NCI-H187 (cell line): Measurements from ENCODE around the gene GPR141.

Experiments used
- DNase-seq, 2 experiments: peaks; one replicate each; lab custom pipeline; 2025; lab: John Stamatoyannopoulos, UW

GPR141 gene

DNA sequence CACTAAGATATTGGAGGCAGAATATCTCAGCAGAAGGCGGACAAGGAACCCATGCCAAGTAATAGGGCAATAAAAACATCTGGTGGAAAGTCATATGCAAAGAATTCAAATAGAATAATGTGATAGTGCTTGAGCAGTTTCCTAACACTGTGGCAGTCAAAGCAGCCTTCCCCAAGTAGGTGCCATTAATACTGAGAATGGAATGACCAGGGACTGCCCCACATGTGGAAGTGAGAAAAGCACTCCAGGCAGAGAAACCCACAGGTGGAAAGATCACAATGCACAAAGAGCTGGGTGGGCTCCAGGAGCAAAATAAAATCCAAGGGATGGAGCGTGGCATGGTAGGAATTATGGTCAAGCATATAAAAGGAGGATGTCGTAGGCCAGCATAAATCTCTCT is 100.4 kb downstream of the GPR141 start:
- no peak for DNase-seq

- DNase-seq = no peak
These were observed 103.4 kb downstream of the GPR141 start for GRCh38 chr7:37786741-37787569.
